Astrocyte (in vitro differentiated cells and primary cell): ENCODE results near the gene FXR1. TPM values are rescaled to one million over a fixed set of nuclear protein-coding genes. Genes with fewer than 3 reads are reported as not detected.

Experiments
- DNase-seq: peaks from one replicate; pipeline ENCODE4 v3.0.0-alpha.2; 2010; ENCODE audit warnings: low read depth
- FAIRE-seq: peaks from 2 replicates; lab custom pipeline; 2011; peaks lifted over from hg19 to GRCh38; lab: Jason Lieb, UNC
- H2AFZ ChIP-seq: 2 replicates; pipeline ENCODE4 v1.6.0; 2012; ENCODE audit warnings: low read depth, low read length, inconsistent platforms
- H3K27ac ChIP-seq: 2 replicates; pipeline ENCODE4 v1.5.1; 2011; ENCODE audit warnings: low read depth, low read length, inconsistent platforms
- H3K27me3 ChIP-seq: 2 replicates; pipeline ENCODE4 v1.6.0; 2011; ENCODE audit warnings: low read length, inconsistent platforms; ENCODE audit not compliant: insufficient read depth
- H3K36me3 ChIP-seq: 2 replicates; pipeline ENCODE4 v1.5.1; 2011; ENCODE audit warnings: low read length, inconsistent platforms; ENCODE audit not compliant: insufficient read depth
- H3K4me1 ChIP-seq: 2 replicates; pipeline ENCODE4 v1.5.1; 2011; ENCODE audit warnings: low read length, inconsistent platforms; ENCODE audit not compliant: insufficient read depth
- H3K4me2 ChIP-seq: 2 replicates; pipeline ENCODE4 v1.6.0; 2012; ENCODE audit warnings: low read length, inconsistent platforms
- H3K4me3 ChIP-seq: 2 replicates; pipeline ENCODE4 v1.5.1; 2011; ENCODE audit warnings: low read depth, mild to moderate bottlenecking, low read length, inconsistent platforms; ENCODE audit not compliant: insufficient read depth
- H3K79me2 ChIP-seq: 2 replicates; pipeline ENCODE4 v1.6.0; 2012; ENCODE audit warnings: mild to moderate bottlenecking, low read length, inconsistent platforms; ENCODE audit not compliant: insufficient read depth
- H3K9ac ChIP-seq: 2 replicates; pipeline ENCODE4 v1.6.0; 2012; ENCODE audit warnings: mild to moderate bottlenecking, low read length, inconsistent platforms
- H3K9me3 ChIP-seq: 2 replicates; pipeline ENCODE4 v1.5.1; 2012; ENCODE audit warnings: low read depth, mild to moderate bottlenecking, low read length, inconsistent platforms; ENCODE audit not compliant: insufficient read depth
- H4K20me1 ChIP-seq: 2 replicates; pipeline ENCODE4 v1.6.0; 2012; ENCODE audit warnings: low read length, inconsistent platforms; ENCODE audit not compliant: insufficient read depth
- H3K27ac Mint-ChIP-seq: one replicate; pipeline ENCODE4 v1.8.0; 2021; ENCODE audit warnings: mild to moderate bottlenecking, mixed read lengths; ENCODE audit not compliant: unreplicated experiment
- H3K27me3 Mint-ChIP-seq: one replicate; pipeline ENCODE4 v1.8.0; 2021; ENCODE audit warnings: low read depth, mixed read lengths; ENCODE audit not compliant: unreplicated experiment
- H3K36me3 Mint-ChIP-seq: one replicate; pipeline ENCODE4 v1.8.0; 2021; ENCODE audit warnings: low read depth, mixed read lengths; ENCODE audit not compliant: unreplicated experiment
- H3K4me1 Mint-ChIP-seq: one replicate; pipeline ENCODE4 v1.8.0; 2021; ENCODE audit warnings: low read depth, mixed read lengths; ENCODE audit not compliant: unreplicated experiment
- H3K4me3 Mint-ChIP-seq: one replicate; pipeline ENCODE4 v1.8.0; 2021; ENCODE audit warnings: mild to moderate bottlenecking, moderate library complexity, mixed read lengths; ENCODE audit not compliant: unreplicated experiment
- H3K9me3 Mint-ChIP-seq: one replicate; pipeline ENCODE4 v1.8.0; 2021; ENCODE audit warnings: mild to moderate bottlenecking, mixed read lengths; ENCODE audit not compliant: unreplicated experiment
- CTCF ChIP-seq: IDR thresholded peaks from 2 replicates; pipeline ENCODE4 v1.5.1; 2011; ENCODE audit warnings: low read depth, mild to moderate bottlenecking, inconsistent platforms, low read length, moderate library complexity; ENCODE audit not compliant: insufficient read depth
- EZH2 ChIP-seq: IDR thresholded peaks from 2 replicates; pipeline ENCODE4 v1.6.1; 2012; ENCODE audit warnings: mild to moderate bottlenecking, low read length, inconsistent platforms; ENCODE audit not compliant: insufficient read depth
- total RNA-seq: library from RNA; stranded (reverse); gene quantifications from 2 replicates; pipeline ENCODE4 v1.2.1, GENCODE V29; 2021

Gene FXR1
- total RNA-seq, 1 donor from 2014 or later, result 173 TPM

GRCh38 chr3:180961552-180961951 is 49.1 kb downstream of the FXR1 start:
- Mint-ChIP-seq H3K4me1 (no peaks in the 10 kb centered on the region), H3K27ac (no peak overlapping the region), H3K4me3 (no peak overlapping the region), H3K36me3 (peaks cover 9% of the 10 kb centered on the region), H3K9me3 (no peaks in the 10 kb centered on the region), H3K27me3 (no peaks in the 10 kb centered on the region)
- Histone ChIP-seq H3K4me2 (no peak overlapping the region), H3K36me3 (peaks cover 32% of the 10 kb centered on the region), H2AFZ (no peak overlapping the region), H3K27me3 (no peaks in the 10 kb centered on the region), H3K79me2 (peaks cover 9% of the 10 kb centered on the region), H3K4me3 (no peak overlapping the region), H4K20me1 (peaks cover 5% of the 10 kb centered on the region), H3K27ac (no peak overlapping the region), H3K9me3 (no peaks in the 10 kb centered on the region), H3K9ac (no peak overlapping the region), H3K4me1 (no peaks in the 10 kb centered on the region)
- FAIRE-seq (no peak), DNase-seq (no peak)
- TF ChIP-seq CTCF (no peak), EZH2 (no peak)

GRCh38 chr3:180962530-180962929 is 50.1 kb downstream of the FXR1 start:
- H3K4me3 Mint-ChIP-seq, result no peak overlapping the region
- H3K27me3 Mint-ChIP-seq, result no peaks in the 10 kb centered on the region
- Histone ChIP-seq H3K79me2 (peaks cover 5% of the 10 kb centered on the region), H3K9me3 (no peaks in the 10 kb centered on the region), H3K9ac (no peak overlapping the region), H3K27me3 (no peaks in the 10 kb centered on the region), H3K4me3 (no peak overlapping the region), H2AFZ (no peak overlapping the region), H4K20me1 (peaks cover 8% of the 10 kb centered on the region), H3K4me2 (no peak overlapping the region), H3K4me1 (no peaks in the 10 kb centered on the region), H3K36me3 (peaks cover 25% of the 10 kb centered on the region), H3K27ac (no peak overlapping the region)
- no peaks in the 10 kb centered on the region for H3K9me3 Mint-ChIP-seq
- H3K4me1 Mint-ChIP-seq, result no peaks in the 10 kb centered on the region
- no peak for FAIRE-seq
- TF ChIP-seq EZH2 (no peak), CTCF (no peak)
- H3K27ac Mint-ChIP-seq, result no peak overlapping the region
- no peak for DNase-seq
- H3K36me3 Mint-ChIP-seq, result peaks cover 8% of the 10 kb centered on the region

GRCh38 chr3:180970931-180971330 is 58.5 kb downstream of the FXR1 start:
- no peaks in the 10 kb centered on the region for H3K9me3 Mint-ChIP-seq

More at GRCh38 chr3:180970931-180971330, 58.5 kb downstream of the FXR1 start:
- Histone ChIP-seq H3K9ac (no peak overlapping the region), H3K4me2 (no peak overlapping the region), H3K27me3 (no peaks in the 10 kb centered on the region), H3K27ac (no peak overlapping the region), H3K9me3 (no peaks in the 10 kb centered on the region), H2AFZ (no peak overlapping the region), H3K4me3 (no peak overlapping the region), H4K20me1 (peaks cover 10% of the 10 kb centered on the region), H3K79me2 (peaks cover 6% of the 10 kb centered on the region), H3K36me3 (peaks cover 29% of the 10 kb centered on the region), H3K4me1 (no peaks in the 10 kb centered on the region)
- peaks cover 3% of the 10 kb centered on the region for H3K36me3 Mint-ChIP-seq
- TF ChIP-seq CTCF, result no peak
- FAIRE-seq, result no peak
- H3K27ac Mint-ChIP-seq, result no peak overlapping the region
- H3K4me3 Mint-ChIP-seq, result no peak overlapping the region
- H3K4me1 Mint-ChIP-seq, result no peaks in the 10 kb centered on the region
- no peak for DNase-seq
- no peaks in the 10 kb centered on the region for H3K27me3 Mint-ChIP-seq
